Right lobe of liver (tissue), 4 donors: ENCODE data around the gene CCHCR1.
"Not testable (repeated sequence)": the region's sequence is repeated elsewhere in the genome, so short reads cannot be mapped to it uniquely, and the experiment has no call there.

Experiments
- CTCF ChIP-seq, 4 donors: fragments of 200-600 bp in 3 of 4; fragments of 450-650 bp in 1 of 4; IDR thresholded peaks; one replicate each; pipeline versions ENCODE4 v1.5.1 to v1.8.0; 2016 to 2022; ENCODE audit warnings: antibody characterized with exemption in 4 of 4, mild to moderate bottlenecking in 2 of 4
- POLR2A ChIP-seq: fragments of 450-650 bp; IDR thresholded peaks from one replicate; pipeline ENCODE4 v1.6.1; 2017; ENCODE audit warnings: antibody characterized with exemption, mild to moderate bottlenecking
- donor health status: DM: no; HTN: no; CAD: no.
- donor health status: DM: no; HTN: no; CAD: no.
- donor health status: DM: no; HTN: yes; CAD: no.

- TF ChIP-seq CTCF (IDR thresholded peaks at IDR 0.05); POLR2A: not testable (repeated sequence)
These were observed 12.4 kb upstream of the CCHCR1 start for GRCh38 chr6:31169858-31170599.
